SH-SY5Y (cell line): ENCODE measurements around the gene NCOR2.

Experiments
- GATA2 ChIP-seq: IDR thresholded peaks from 2 replicates; pipeline ENCODE4 v1.6.1; 2011; ENCODE audit warnings: mild to moderate bottlenecking, low read depth, low read length
- GATA3 ChIP-seq: IDR thresholded peaks from 2 replicates; pipeline ENCODE4 v1.6.1; 2011; ENCODE audit warnings: low read depth, mild to moderate bottlenecking, low read length, moderate library complexity

- TF ChIP-seq GATA3 (no peak), GATA2 (no peak)
Measured at GRCh38 chr12:124525927-124526692, 41.3 kb downstream of the NCOR2 start.
